HL-60 (cell line): ENCODE data around the gene CEBPE.
"Not testable (repeated sequence)": the region's sequence is repeated elsewhere in the genome, so short reads cannot be mapped to it uniquely, and the experiment has no call there.

Experiments used
- DNase-seq, 2 experiments: peaks; one replicate each; pipeline ENCODE4 v3.0.0-alpha.2; 2010 to 2020; ENCODE audit warnings: low read depth in 1 of 2, low spot score in 1 of 2
- H3K27ac ChIP-seq: fragments of 250-450 bp; sonication (Bioruptor Pico); replicated peaks from 2 replicates; pipeline ENCODE4 v1.5.1; 2020; ENCODE audit warnings: mild to moderate bottlenecking, moderate library complexity
- H3K27me3 ChIP-seq: fragments of 250-450 bp; sonication (Bioruptor Pico); 2 replicates; pipeline ENCODE4 v1.5.1; 2021; ENCODE audit warnings: mild to moderate bottlenecking, moderate library complexity; ENCODE audit not compliant: insufficient read depth, poor library complexity, severe bottlenecking
- H3K4me3 ChIP-seq: replicated peaks from 2 replicates; pipeline ENCODE4 v1.5.1; 2011; ENCODE audit warnings: mild to moderate bottlenecking, control low read depth, low read length; ENCODE audit not compliant: insufficient read depth
- CTCF ChIP-seq: IDR thresholded peaks from one replicate; pipeline ENCODE4 v1.5.1; 2011; ENCODE audit warnings: low read length, control low read depth, inconsistent platforms; ENCODE audit not compliant: insufficient read depth
- GABPA ChIP-seq: IDR thresholded peaks from 2 replicates; pipeline ENCODE4 v1.6.1; 2012; ENCODE audit warnings: low read depth
- POLR2AphosphoS5 ChIP-seq: IDR thresholded peaks from 2 replicates; pipeline ENCODE4 v1.6.1; 2012; ENCODE audit warnings: low read depth
- REST ChIP-seq: IDR thresholded peaks from 2 replicates; pipeline ENCODE4 v1.6.1; 2012; ENCODE audit warnings: low read depth; ENCODE audit not compliant: insufficient replicate concordance
- SPI1 ChIP-seq: IDR thresholded peaks from 2 replicates; pipeline ENCODE4 v1.6.1; 2012; ENCODE audit warnings: low read depth, mild to moderate bottlenecking, borderline replicate concordance

The CEBPE gene

DNA sequence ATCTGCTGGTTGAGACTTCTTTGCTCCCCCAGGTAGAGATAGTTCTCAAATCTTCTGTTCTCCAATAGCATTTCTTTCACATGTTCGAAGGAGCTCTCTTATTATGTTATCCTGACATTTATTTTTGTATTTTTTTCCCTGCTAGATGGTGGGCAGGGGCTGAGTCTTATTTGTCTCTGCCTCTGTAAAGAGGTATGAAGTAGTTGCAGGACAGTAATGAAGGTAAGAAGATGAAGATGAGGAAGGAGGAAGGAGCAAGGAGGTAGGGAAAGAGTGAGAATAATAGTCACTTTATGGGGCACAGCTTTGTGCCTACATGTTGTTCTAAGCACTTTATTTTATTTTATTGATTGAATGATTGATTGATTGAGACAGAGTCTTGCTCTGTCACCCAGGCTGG lies 9.3 kb downstream of the CEBPE start:
- H3K4me3 ChIP-seq = no peak overlapping the region
- no peak for TF ChIP-seq REST
- TF ChIP-seq POLR2AphosphoS5 = no peak
- TF ChIP-seq SPI1 = no peak
- no peak for DNase-seq
- peak overlapping the region; percentile 33 for H3K27ac ChIP-seq
- H3K27me3 ChIP-seq = no peaks in the 10 kb centered on the region

GRCh38 chr14:23108169-23108568 lies 10.9 kb downstream of the CEBPE start:
- H3K27me3 ChIP-seq, DNase-seq, H3K27ac ChIP-seq, H3K4me3 ChIP-seq: not testable (repeated sequence)

DNA sequence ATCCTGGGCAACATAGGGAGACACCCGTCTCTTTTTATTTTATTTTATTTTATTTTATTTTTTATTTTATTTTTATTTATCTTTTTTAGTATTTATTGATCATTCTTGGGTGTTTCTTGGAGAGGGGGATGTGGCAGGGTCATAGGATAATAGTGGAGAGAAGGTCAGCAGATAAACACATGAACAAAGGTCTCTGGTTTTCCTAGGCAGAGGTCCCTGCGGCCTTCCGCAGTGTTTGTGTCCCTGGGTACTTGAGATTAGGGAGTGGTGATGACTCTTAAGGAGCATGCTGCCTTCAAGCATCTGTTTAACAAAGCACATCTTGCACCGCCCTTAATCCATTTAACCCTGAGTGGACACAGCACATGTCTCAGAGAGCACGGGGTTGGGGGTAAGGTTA lies 11.4 kb downstream of the CEBPE start:
- not testable (repeated sequence) for H3K27me3 ChIP-seq, H3K4me3 ChIP-seq, H3K27ac ChIP-seq, DNase-seq

DNA sequence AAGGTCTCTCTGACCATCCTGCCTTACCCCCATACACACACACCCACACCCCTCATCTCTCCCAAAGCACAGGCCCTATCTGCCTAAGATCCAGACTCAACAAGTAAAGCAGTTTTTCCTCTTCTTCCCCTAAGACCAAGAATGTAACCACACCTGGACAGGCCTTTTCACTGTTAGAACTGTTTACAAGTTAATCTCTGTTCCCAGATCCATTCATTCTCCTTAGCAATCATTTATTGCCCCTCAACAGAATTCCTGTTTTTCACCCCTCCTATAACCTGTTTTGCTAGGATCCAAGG lies 12.4 kb downstream of the CEBPE start:
- H3K27me3 ChIP-seq = no peaks in the 10 kb centered on the region
- no peak overlapping the region for H3K4me3 ChIP-seq
- DNase-seq = no peak
- no peak overlapping the region for H3K27ac ChIP-seq
- TF ChIP-seq SPI1 = no peak
- no peak for TF ChIP-seq CTCF
- no peak for TF ChIP-seq GABPA
- TF ChIP-seq POLR2AphosphoS5 = no peak
- no peak for TF ChIP-seq REST

DNA sequence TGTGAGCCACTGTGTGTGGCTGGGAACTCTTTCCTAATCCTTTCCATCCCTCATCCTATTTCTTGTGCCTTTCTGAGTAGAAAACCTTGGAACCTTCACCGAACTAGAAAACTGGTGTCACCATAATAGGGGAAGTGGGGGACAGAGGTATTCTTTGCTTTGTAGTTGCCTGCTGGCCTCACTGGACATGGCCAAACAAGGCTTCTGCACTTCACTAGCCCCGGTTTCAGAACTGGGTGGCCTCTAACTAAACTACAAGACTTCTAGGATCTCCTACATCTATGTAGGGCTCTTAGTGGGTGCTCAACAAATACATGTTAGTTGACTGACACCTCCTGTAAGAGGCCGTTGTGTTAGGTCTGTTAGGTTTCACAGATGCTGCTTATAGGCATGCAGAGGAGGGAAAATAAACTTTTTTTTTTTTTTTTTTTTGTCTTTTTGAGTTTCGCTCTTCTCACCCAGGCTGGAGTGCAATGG lies 13.7 kb downstream of the CEBPE start:
- Histone ChIP-seq H3K4me3 (no peak overlapping the region), H3K27ac (no peak overlapping the region), H3K27me3 (no peaks in the 10 kb centered on the region)
- peak; percentile 38; the same call in 1 of the 2 replicates for TF ChIP-seq SPI1
- no peak for TF ChIP-seq GABPA
- DNase-seq = no peak

DNA sequence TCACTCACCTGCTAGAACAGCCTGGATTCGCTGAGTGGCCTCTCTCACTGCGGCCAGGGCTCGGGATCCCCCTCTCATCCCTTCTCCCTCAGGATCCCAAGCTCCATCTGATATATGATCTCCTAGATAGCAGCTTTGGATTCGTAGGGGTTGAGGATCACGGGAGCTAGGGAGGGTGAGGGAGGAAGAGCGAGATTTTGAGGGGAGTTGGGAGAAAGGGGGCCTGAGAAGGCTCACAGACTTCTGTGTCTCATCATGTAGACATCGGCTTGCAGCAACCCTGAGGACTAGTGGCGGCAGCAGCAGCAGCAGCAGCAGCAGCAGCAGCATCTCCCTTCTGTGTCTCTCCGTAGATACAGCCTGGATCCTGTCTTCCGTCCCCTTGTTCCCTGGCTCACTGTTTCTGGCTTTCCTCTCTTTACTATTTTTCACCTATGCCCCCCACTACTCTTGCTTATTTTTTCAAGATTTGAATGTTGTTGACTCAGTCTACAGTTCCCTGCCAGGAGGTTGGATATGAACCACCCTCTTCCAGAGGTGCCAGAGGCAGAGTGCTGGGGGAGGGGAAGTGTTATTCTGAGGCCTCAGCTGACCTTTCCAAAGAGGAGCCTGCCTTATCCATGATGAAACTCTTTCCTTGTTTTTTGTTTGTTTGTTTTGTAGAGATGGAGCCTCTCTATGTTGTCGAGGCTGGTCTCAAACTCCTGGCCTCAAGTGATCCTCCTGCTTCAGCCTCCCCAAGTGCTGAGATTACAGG lies 14.3 kb downstream of the CEBPE start, which contains the start of gene CIROP:
CIROP (minus strand) TSS at position 399 of the 757 bp plus-strand sequence; CDS start at position 330, 69 bp downstream.
- H3K27ac ChIP-seq = no peak within 1 kb of the TSS
- DNase-seq = no peak
- TF ChIP-seq REST = no peak
- TF ChIP-seq POLR2AphosphoS5 = no peak
- no peak for TF ChIP-seq SPI1
- no peak within 1 kb of the TSS for H3K4me3 ChIP-seq
- no peaks in the 10 kb centered on the region for H3K27me3 ChIP-seq
